HCT116 (cell line): Measurements from ENCODE around the gene SDK1. TPM values are rescaled to one million over a fixed set of nuclear protein-coding genes. Genes with fewer than 3 reads are reported as not detected.

Source experiments
- ATAC-seq: fragments of 200-7000 bp; cut with Tn5 transposase; 2 replicates; pipeline ENCODE4 v1.9.1; 2020; ENCODE audit warnings: mild to moderate bottlenecking, moderate library complexity
- BruUV-seq: library from RNA; stranded (reverse); fragments of 400-500 nt; replicated peaks from 2 replicates; lab custom pipeline; 2021; lab: Mats Ljungman, UMichigan
- CTCF ChIA-PET: fragments of 300-600 bp; sonication (Branson Sonifier 250); formaldehyde crosslinking; loops from one replicate; lab custom pipeline; 2021; ENCODE audit warnings: antibody characterized with exemption; lab: Charles Lee
- POLR2A ChIA-PET: fragments of 300-600, 350-600 bp; sonication (Branson Sonifier 250); formaldehyde crosslinking; loops from one replicate; lab custom pipeline; 2021; ENCODE audit warnings: antibody characterized with exemption; lab: Charles Lee
- RAD21 ChIA-PET, 2 experiments: fragments of 300-600 bp; sonication (Branson Sonifier 250); formaldehyde crosslinking; loops; one replicate each; lab custom pipeline; 2023; ENCODE audit warnings: low total read pairs in 2 of 2; ENCODE audit not compliant: uncharacterized antibody in 2 of 2, unreplicated experiment in 2 of 2, low non-redundant PET in 1 of 2; lab: Charles Lee
- DNase-seq: peaks from one replicate; pipeline ENCODE4 v3.0.0-alpha.2; 2010; ENCODE audit warnings: low read depth, low spot score
- H2AFZ ChIP-seq: fragments of 200-600 bp; shearing (Covaris generic), sonication (generic); 2 replicates; pipeline ENCODE4 v1.6.1; 2017; ENCODE audit warnings: low read depth, mixed run types, mixed read lengths, antibody characterized with exemption, low read length; ENCODE audit not compliant: poor library complexity, severe bottlenecking
- H3K27ac ChIP-seq: 2 replicates; pipeline ENCODE4 v1.5.1; 2012; ENCODE audit warnings: low read depth, low read length
- H3K27me3 ChIP-seq: fragments of 200-600 bp; sonication (generic); 2 replicates; pipeline ENCODE4 v1.6.1; 2016; ENCODE audit warnings: mixed run types, low read length, mixed read lengths; ENCODE audit not compliant: insufficient read depth
- H3K36me3 ChIP-seq, 2 experiments: fragments of 200-500 bp in 1 of 2; fragments of 200-600 bp in 1 of 2; sonication (Bioruptor generic) in 1 of 2; sonication (generic) in 1 of 2; 2 replicates each; pipeline versions ENCODE4 v1.5.1 to v1.6.1; 2014 to 2016; ENCODE audit warnings: low read length in 2 of 2, inconsistent platforms in 1 of 2, mixed read lengths in 1 of 2, mixed run types in 1 of 2; ENCODE audit not compliant: insufficient read depth in 2 of 2, control insufficient read depth in 1 of 2
- H3K4me1 ChIP-seq, 2 experiments: fragments of 200-600 bp in 1 of 2; sonication (generic) in 1 of 2; 2 replicates each; pipeline versions ENCODE4 v1.5.1 to v1.6.1; 2012 to 2017; ENCODE audit warnings: low read length in 2 of 2, inconsistent platforms in 1 of 2, mild to moderate bottlenecking in 1 of 2, mixed read lengths in 1 of 2, mixed run types in 1 of 2, moderate library complexity in 1 of 2; ENCODE audit not compliant: insufficient read depth in 2 of 2, control insufficient read depth in 1 of 2
- H3K4me2 ChIP-seq: fragments of 200-600 bp; sonication (generic); 2 replicates; pipeline ENCODE4 v1.6.1; 2017; ENCODE audit warnings: mixed run types, low read length, mixed read lengths
- H3K4me3 ChIP-seq, 2 experiments: fragments of 200-600 bp in 1 of 2; sonication (generic) in 1 of 2; replicated peaks in 1 of 2; 2 replicates each; pipeline ENCODE4 v1.5.1; 2011 to 2016; ENCODE audit warnings: low read length in 2 of 2, control low read depth in 1 of 2, low read depth in 1 of 2, mild to moderate bottlenecking in 1 of 2, mixed read lengths in 1 of 2, mixed run types in 1 of 2
- H3K79me2 ChIP-seq: fragments of 200-600 bp; sonication (generic); 2 replicates; pipeline ENCODE4 v1.6.1; 2017; ENCODE audit warnings: mild to moderate bottlenecking, mixed run types, low read length, moderate library complexity, mixed read lengths; ENCODE audit not compliant: insufficient read depth
- H3K9ac ChIP-seq: fragments of 200-600 bp; sonication (generic); 2 replicates; pipeline ENCODE4 v1.6.1; 2016; ENCODE audit warnings: low read length, mixed read lengths
- H3K9me2 ChIP-seq: fragments of 200-600 bp; sonication (generic), shearing (Covaris generic); 2 replicates; pipeline ENCODE4 v1.6.1; 2017; ENCODE audit warnings: mixed run types, mild to moderate bottlenecking, moderate library complexity; ENCODE audit not compliant: insufficient read depth
- H3K9me3 ChIP-seq, 2 experiments: fragments of 200-500 bp in 1 of 2; fragments of 200-600 bp in 1 of 2; sonication (Bioruptor generic) in 1 of 2; sonication (generic) in 1 of 2; 2 replicates each; pipeline ENCODE4 v1.6.1; 2014 to 2017; ENCODE audit warnings: low read length in 2 of 2, mixed read lengths in 2 of 2, inconsistent platforms in 1 of 2, low read depth in 1 of 2, mild to moderate bottlenecking in 1 of 2, mixed run types in 1 of 2, moderate library complexity in 1 of 2; ENCODE audit not compliant: control insufficient read depth in 1 of 2, insufficient read depth in 1 of 2
- H4K20me1 ChIP-seq: fragments of 200-600 bp; sonication (generic), shearing (Covaris generic); 2 replicates; pipeline ENCODE4 v1.6.1; 2017; ENCODE audit warnings: mixed run types, mild to moderate bottlenecking, moderate library complexity; ENCODE audit not compliant: insufficient read depth
- CBX3 ChIP-seq: IDR thresholded peaks from 2 replicates; pipeline ENCODE4 v1.6.1; 2012; ENCODE audit warnings: low read depth
- CEBPB ChIP-seq: IDR thresholded peaks from 2 replicates; pipeline ENCODE4 v1.6.1; 2012; ENCODE audit warnings: low read depth
- CTCF ChIP-seq, 3 experiments: fragments of 200-600 bp in 1 of 3; sonication (generic) in 1 of 3; IDR thresholded peaks in 2 of 3; conservative IDR thresholded peaks in 1 of 3; 2 replicates each; pipeline ENCODE4 v1.5.1; 2012 to 2017; ENCODE audit warnings: low read depth in 2 of 3, low read length in 2 of 3, antibody characterized with exemption in 1 of 3, borderline replicate concordance in 1 of 3, control low read depth in 1 of 3, mild to moderate bottlenecking in 1 of 3, mixed read lengths in 1 of 3, mixed run types in 1 of 3, moderate library complexity in 1 of 3; ENCODE audit not compliant: insufficient read depth in 1 of 3
- EGR1 ChIP-seq: IDR thresholded peaks from 2 replicates; pipeline ENCODE4 v1.6.1; 2012; ENCODE audit warnings: low read depth
- ELF1 ChIP-seq: IDR thresholded peaks from 2 replicates; pipeline ENCODE4 v1.6.1; 2012; ENCODE audit warnings: low read depth, borderline replicate concordance
- EZH2 ChIP-seq: fragments of 200-600 bp; sonication (generic); IDR thresholded peaks from 2 replicates; pipeline ENCODE4 v1.6.1; 2017; ENCODE audit warnings: antibody characterized with exemption, mixed run types
- EZH2phosphoT487 ChIP-seq: fragments of 200-600 bp; IDR thresholded peaks from 2 replicates; pipeline ENCODE4 v1.6.1; 2018; ENCODE audit warnings: antibody characterized with exemption, borderline replicate concordance
- FOSL1 ChIP-seq: IDR thresholded peaks from 2 replicates; pipeline ENCODE4 v1.6.1; 2012; ENCODE audit warnings: low read depth
- JUND ChIP-seq: IDR thresholded peaks from 2 replicates; pipeline ENCODE4 v1.6.1; 2012
- MAX ChIP-seq: IDR thresholded peaks from 2 replicates; pipeline ENCODE4 v1.6.1; 2012
- POLR2AphosphoS5 ChIP-seq: IDR thresholded peaks from 2 replicates; pipeline ENCODE4 v1.6.1; 2011; ENCODE audit warnings: mild to moderate bottlenecking, low read depth, low read length, moderate library complexity
- REST ChIP-seq: IDR thresholded peaks from 2 replicates; pipeline ENCODE4 v1.6.1; 2012; ENCODE audit warnings: low read depth
- SIN3A ChIP-seq: IDR thresholded peaks from 2 replicates; pipeline ENCODE4 v1.6.1; 2012; ENCODE audit warnings: low read depth
- SP1 ChIP-seq: IDR thresholded peaks from 2 replicates; pipeline ENCODE4 v1.6.1; 2012; ENCODE audit warnings: low read depth
- SRF ChIP-seq: IDR thresholded peaks from 2 replicates; pipeline ENCODE4 v1.6.1; 2012; ENCODE audit warnings: low read depth
- TCF7L2 ChIP-seq: IDR thresholded peaks from 2 replicates; pipeline ENCODE4 v1.7.0; 2011; ENCODE audit warnings: borderline replicate concordance, inconsistent platforms; ENCODE audit not compliant: insufficient read depth, insufficient read length; ENCODE audit errors: extremely low read depth
- ZBTB33 ChIP-seq: IDR thresholded peaks from 2 replicates; pipeline ENCODE4 v1.6.1; 2011; ENCODE audit warnings: mild to moderate bottlenecking, low read length, moderate library complexity; ENCODE audit not compliant: insufficient replicate concordance; ENCODE audit errors: extremely low read depth
- ZNF274 ChIP-seq: fragments of 200-500 bp; sonication (Bioruptor generic); IDR thresholded peaks from 2 replicates; pipeline ENCODE4 v1.6.1; 2014; ENCODE audit warnings: mild to moderate bottlenecking, low read depth, low read length, inconsistent platforms
- intact Hi-C: fragments of 100-400 bp; cut with micrococcal nuclease; formaldehyde crosslinking; loops from 2 replicates; pipeline ENCODE4 v1.10.0; 2022
- total RNA-seq: library from RNA; stranded (reverse); gene quantifications from one replicate; pipeline ENCODE4 v1.2.1, GENCODE V29; 2021; ENCODE audit not compliant: unreplicated experiment

The SDK1 gene
- total RNA-seq, 1 experiment from 2014 or later, result 0.05 TPM

GRCh38 chr7:3879355-3880075 lies 578.5 kb downstream of the SDK1 start:
- ATAC-seq (no peak), DNase-seq (no peak)
- H3K4me2 ChIP-seq, result no peak overlapping the region
- H2AFZ ChIP-seq, result no peak overlapping the region
- ChIA-PET POLR2A (no interaction called here), CTCF (no interaction called here), RAD21 (no interaction called here)
- no peak overlapping the region for H3K9ac ChIP-seq
- no peaks in the 10 kb centered on the region for H3K36me3 ChIP-seq
- no peaks in the 10 kb centered on the region for H3K4me1 ChIP-seq
- no peaks in the 10 kb centered on the region for H3K79me2 ChIP-seq
- no peaks in the 10 kb centered on the region for H3K9me2 ChIP-seq
- BruUV-seq, result no TSS peak
- intact Hi-C loops, result no loop called here
- H3K9me3 ChIP-seq, result no peaks in the 10 kb centered on the region
- no peak overlapping the region for H3K4me3 ChIP-seq
- H3K27me3 ChIP-seq, result peaks cover 16% of the 10 kb centered on the region; the same call in 1 of the 2 replicates
- TF ChIP-seq CTCF (IDR thresholded peaks at IDR 0.05 in 2 of 3, conservative IDR thresholded peaks at IDR 0.05 in 1 of 3; ENCODE audit: borderline replicate concordance in 1 of 3, insufficient read depth in 1 of 3, low read depth in 2 of 3, low read length in 2 of 3) (no peak), ZBTB33 (no peak), SP1 (no peak), POLR2AphosphoS5 (no peak), SIN3A (no peak), MAX (no peak), ZNF274 (no peak), JUND (no peak), ELF1 (no peak), EGR1 (no peak), CEBPB (no peak), EZH2phosphoT487 (no peak), FOSL1 (no peak), EZH2 (no peak), CBX3 (no peak), REST (no peak), TCF7L2 (no peak), SRF (no peak)
- no peak overlapping the region for H3K27ac ChIP-seq
- no peaks in the 10 kb centered on the region for H4K20me1 ChIP-seq
